HCT116 (cell line): ENCODE results near the gene TROAP.

Experiments
- CEBPB ChIP-seq: IDR thresholded peaks from 2 replicates; pipeline ENCODE4 v1.6.1; 2012; ENCODE audit warnings: low read depth
- EGR1 ChIP-seq: IDR thresholded peaks from 2 replicates; pipeline ENCODE4 v1.6.1; 2012; ENCODE audit warnings: low read depth
- ELF1 ChIP-seq: IDR thresholded peaks from 2 replicates; pipeline ENCODE4 v1.6.1; 2012; ENCODE audit warnings: low read depth, borderline replicate concordance
- EZH2 ChIP-seq: fragments of 200-600 bp; sonication (generic); IDR thresholded peaks from 2 replicates; pipeline ENCODE4 v1.6.1; 2017; ENCODE audit warnings: antibody characterized with exemption, mixed run types
- MAX ChIP-seq: IDR thresholded peaks from 2 replicates; pipeline ENCODE4 v1.6.1; 2012
- POLR2A ChIP-seq: IDR thresholded peaks from 2 replicates; pipeline ENCODE4 v1.7.0; 2011; ENCODE audit warnings: borderline replicate concordance; ENCODE audit not compliant: insufficient read depth, insufficient read length; ENCODE audit errors: extremely low read depth
- POLR2AphosphoS5 ChIP-seq: IDR thresholded peaks from 2 replicates; pipeline ENCODE4 v1.6.1; 2011; ENCODE audit warnings: mild to moderate bottlenecking, low read depth, low read length, moderate library complexity
- RAD21 ChIP-seq: IDR thresholded peaks from 2 replicates; pipeline ENCODE4 v1.6.1; 2012; ENCODE audit warnings: low read depth, mild to moderate bottlenecking
- SIN3A ChIP-seq: IDR thresholded peaks from 2 replicates; pipeline ENCODE4 v1.6.1; 2012; ENCODE audit warnings: low read depth
- TCF7L2 ChIP-seq: IDR thresholded peaks from 2 replicates; pipeline ENCODE4 v1.7.0; 2011; ENCODE audit warnings: borderline replicate concordance, inconsistent platforms; ENCODE audit not compliant: insufficient read depth, insufficient read length; ENCODE audit errors: extremely low read depth
- TF ChIP-seq, protein P1 (sequence below): IDR thresholded peaks from 2 replicates; pipeline ENCODE4 v1.6.1; 2012
- TF ChIP-seq, protein P2 (sequence below): IDR thresholded peaks from 2 replicates; pipeline ENCODE4 v1.6.1; 2011; ENCODE audit warnings: mild to moderate bottlenecking, low read length, moderate library complexity; ENCODE audit not compliant: insufficient replicate concordance; ENCODE audit errors: extremely low read depth
- TF ChIP-seq, protein P3 (sequence below), 3 experiments: fragments of 200-600 bp in 1 of 3; sonication (generic) in 1 of 3; IDR thresholded peaks in 2 of 3; conservative IDR thresholded peaks in 1 of 3; 2 replicates each; pipeline ENCODE4 v1.5.1; 2012 to 2017; ENCODE audit warnings: low read depth in 2 of 3, low read length in 2 of 3, antibody characterized with exemption in 1 of 3, borderline replicate concordance in 1 of 3, control low read depth in 1 of 3, mild to moderate bottlenecking in 1 of 3, mixed read lengths in 1 of 3, mixed run types in 1 of 3, moderate library complexity in 1 of 3; ENCODE audit not compliant: insufficient read depth in 1 of 3

DNA sequence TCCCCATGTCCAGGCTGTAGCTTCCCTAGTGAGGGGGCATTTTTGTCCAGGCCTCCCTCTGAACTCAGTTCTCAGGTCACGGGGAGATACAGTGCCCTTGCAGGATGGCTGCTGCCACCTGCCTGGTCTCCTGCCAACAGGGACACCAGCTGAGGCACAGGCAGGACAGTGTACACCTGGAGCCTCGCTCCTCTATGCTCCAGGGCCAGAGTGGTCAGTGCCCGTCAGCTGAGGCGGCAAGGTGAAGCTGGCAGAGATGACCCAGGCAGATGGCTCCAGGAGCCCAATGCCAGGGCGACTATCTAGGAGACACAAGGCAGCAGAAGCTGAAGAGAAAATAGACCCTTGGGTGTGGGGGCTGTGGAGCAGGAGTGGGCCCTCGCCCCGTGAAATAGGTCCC is 45.6 kb upstream of the TROAP start:
- TF ChIP-seq POLR2AphosphoS5 (no peak), POLR2A (no peak), RAD21 (no peak), EGR1 (no peak), SIN3A (no peak), MAX (no peak), CEBPB (no peak), EZH2 (no peak), TCF7L2 (no peak), ELF1 (no peak)
- TF ChIP-seq, protein P1, sequence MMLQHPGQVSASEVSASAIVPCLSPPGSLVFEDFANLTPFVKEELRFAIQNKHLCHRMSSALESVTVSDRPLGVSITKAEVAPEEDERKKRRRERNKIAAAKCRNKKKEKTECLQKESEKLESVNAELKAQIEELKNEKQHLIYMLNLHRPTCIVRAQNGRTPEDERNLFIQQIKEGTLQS: no peak
- TF ChIP-seq, protein P2, sequence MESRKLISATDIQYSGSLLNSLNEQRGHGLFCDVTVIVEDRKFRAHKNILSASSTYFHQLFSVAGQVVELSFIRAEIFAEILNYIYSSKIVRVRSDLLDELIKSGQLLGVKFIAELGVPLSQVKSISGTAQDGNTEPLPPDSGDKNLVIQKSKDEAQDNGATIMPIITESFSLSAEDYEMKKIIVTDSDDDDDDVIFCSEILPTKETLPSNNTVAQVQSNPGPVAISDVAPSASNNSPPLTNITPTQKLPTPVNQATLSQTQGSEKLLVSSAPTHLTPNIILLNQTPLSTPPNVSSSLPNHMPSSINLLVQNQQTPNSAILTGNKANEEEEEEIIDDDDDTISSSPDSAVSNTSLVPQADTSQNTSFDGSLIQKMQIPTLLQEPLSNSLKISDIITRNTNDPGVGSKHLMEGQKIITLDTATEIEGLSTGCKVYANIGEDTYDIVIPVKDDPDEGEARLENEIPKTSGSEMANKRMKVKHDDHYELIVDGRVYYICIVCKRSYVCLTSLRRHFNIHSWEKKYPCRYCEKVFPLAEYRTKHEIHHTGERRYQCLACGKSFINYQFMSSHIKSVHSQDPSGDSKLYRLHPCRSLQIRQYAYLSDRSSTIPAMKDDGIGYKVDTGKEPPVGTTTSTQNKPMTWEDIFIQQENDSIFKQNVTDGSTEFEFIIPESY: no peak
- TF ChIP-seq, protein P3, sequence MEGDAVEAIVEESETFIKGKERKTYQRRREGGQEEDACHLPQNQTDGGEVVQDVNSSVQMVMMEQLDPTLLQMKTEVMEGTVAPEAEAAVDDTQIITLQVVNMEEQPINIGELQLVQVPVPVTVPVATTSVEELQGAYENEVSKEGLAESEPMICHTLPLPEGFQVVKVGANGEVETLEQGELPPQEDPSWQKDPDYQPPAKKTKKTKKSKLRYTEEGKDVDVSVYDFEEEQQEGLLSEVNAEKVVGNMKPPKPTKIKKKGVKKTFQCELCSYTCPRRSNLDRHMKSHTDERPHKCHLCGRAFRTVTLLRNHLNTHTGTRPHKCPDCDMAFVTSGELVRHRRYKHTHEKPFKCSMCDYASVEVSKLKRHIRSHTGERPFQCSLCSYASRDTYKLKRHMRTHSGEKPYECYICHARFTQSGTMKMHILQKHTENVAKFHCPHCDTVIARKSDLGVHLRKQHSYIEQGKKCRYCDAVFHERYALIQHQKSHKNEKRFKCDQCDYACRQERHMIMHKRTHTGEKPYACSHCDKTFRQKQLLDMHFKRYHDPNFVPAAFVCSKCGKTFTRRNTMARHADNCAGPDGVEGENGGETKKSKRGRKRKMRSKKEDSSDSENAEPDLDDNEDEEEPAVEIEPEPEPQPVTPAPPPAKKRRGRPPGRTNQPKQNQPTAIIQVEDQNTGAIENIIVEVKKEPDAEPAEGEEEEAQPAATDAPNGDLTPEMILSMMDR (IDR thresholded peaks at IDR 0.05 in 2 of 3, conservative IDR thresholded peaks at IDR 0.05 in 1 of 3; ENCODE audit: borderline replicate concordance in 1 of 3, insufficient read depth in 1 of 3, low read depth in 2 of 3, low read length in 2 of 3): no peak
